Loucy (cell line): ENCODE results near the gene LIPK.

Experiments used
- CTCF ChIP-seq: fragments of 200-600 bp; sonication (generic); conservative IDR thresholded peaks from 2 replicates; pipeline ENCODE4 v1.5.1; 2014; ENCODE audit warnings: mild to moderate bottlenecking, antibody characterized with exemption, low read length
- EZH2phosphoT487 ChIP-seq: fragments of 200-600 bp; IDR thresholded peaks from 2 replicates; pipeline ENCODE4 v1.6.1; 2018; ENCODE audit warnings: antibody characterized with exemption, mild to moderate bottlenecking, moderate library complexity, borderline replicate concordance

- TF ChIP-seq CTCF (no peak), EZH2phosphoT487 (no peak)
Measured at GRCh38 chr10:88731296-88731695, 25.2 kb downstream of the LIPK start.
